HL-60 (cell line): ENCODE data around the gene SEZ6L2.

Experiments
- DNase-seq, 2 experiments: peaks; one replicate each; pipeline ENCODE4 v3.0.0-alpha.2; 2010 to 2020; ENCODE audit warnings: low read depth in 1 of 2, low spot score in 1 of 2
- H3K27ac ChIP-seq: fragments of 250-450 bp; sonication (Bioruptor Pico); replicated peaks from 2 replicates; pipeline ENCODE4 v1.5.1; 2020; ENCODE audit warnings: mild to moderate bottlenecking, moderate library complexity
- H3K27me3 ChIP-seq: fragments of 250-450 bp; sonication (Bioruptor Pico); 2 replicates; pipeline ENCODE4 v1.5.1; 2021; ENCODE audit warnings: mild to moderate bottlenecking, moderate library complexity; ENCODE audit not compliant: insufficient read depth, poor library complexity, severe bottlenecking
- H3K4me3 ChIP-seq: replicated peaks from 2 replicates; pipeline ENCODE4 v1.5.1; 2011; ENCODE audit warnings: mild to moderate bottlenecking, control low read depth, low read length; ENCODE audit not compliant: insufficient read depth
- CTCF ChIP-seq: IDR thresholded peaks from one replicate; pipeline ENCODE4 v1.5.1; 2011; ENCODE audit warnings: low read length, control low read depth, inconsistent platforms; ENCODE audit not compliant: insufficient read depth
- GABPA ChIP-seq: IDR thresholded peaks from 2 replicates; pipeline ENCODE4 v1.6.1; 2012; ENCODE audit warnings: low read depth
- POLR2AphosphoS5 ChIP-seq: IDR thresholded peaks from 2 replicates; pipeline ENCODE4 v1.6.1; 2012; ENCODE audit warnings: low read depth
- REST ChIP-seq: IDR thresholded peaks from 2 replicates; pipeline ENCODE4 v1.6.1; 2012; ENCODE audit warnings: low read depth; ENCODE audit not compliant: insufficient replicate concordance
- SPI1 ChIP-seq: IDR thresholded peaks from 2 replicates; pipeline ENCODE4 v1.6.1; 2012; ENCODE audit warnings: low read depth, mild to moderate bottlenecking, borderline replicate concordance

SEZ6L2 gene

DNA sequence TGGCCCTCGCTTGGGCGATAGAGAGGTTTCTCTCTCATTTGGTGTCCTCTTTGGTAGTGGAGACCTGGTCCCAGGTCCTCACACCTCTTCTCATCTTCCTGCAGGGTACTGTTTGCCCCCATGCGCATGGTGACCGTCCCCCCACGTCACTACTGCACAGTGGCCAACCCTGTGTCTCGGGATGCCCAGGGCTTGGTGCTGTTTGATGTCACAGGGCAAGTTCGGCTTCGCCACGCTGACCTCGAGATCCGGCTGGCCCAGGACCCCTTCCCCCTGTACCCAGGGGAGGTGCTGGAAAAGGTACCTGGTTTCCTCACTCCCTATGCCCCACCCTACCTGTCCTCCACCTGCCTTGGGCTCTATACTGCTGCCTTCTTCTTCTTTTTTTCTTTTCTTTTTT lies 68.6 kb downstream of the SEZ6L2 start:
- TF ChIP-seq CTCF (no peak), REST (no peak), SPI1 (no peak), GABPA (no peak), POLR2AphosphoS5 (no peak)
- no peak overlapping the region for H3K27ac ChIP-seq
- H3K4me3 ChIP-seq = no peak overlapping the region
- DNase-seq = no peak
- no peaks in the 10 kb centered on the region for H3K27me3 ChIP-seq

DNA sequence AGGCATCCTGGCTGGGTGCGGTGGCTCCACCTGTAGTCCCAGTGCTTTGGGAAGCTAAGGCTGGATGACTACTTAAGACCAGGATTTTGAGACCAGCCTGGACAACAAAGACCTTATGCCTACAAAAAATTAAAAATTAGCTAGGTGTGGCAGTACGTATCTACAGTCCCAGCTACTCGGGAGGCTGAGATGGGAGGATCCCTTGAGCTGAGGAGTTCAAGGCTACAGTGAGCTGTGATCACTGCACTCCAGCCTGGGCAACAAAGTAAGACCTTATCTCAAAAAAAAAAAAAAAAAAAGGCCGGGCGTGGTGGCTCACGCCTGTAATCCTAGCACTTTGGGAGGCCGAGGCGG lies 73.0 kb downstream of the SEZ6L2 start:
- Histone ChIP-seq H3K27ac (no peak overlapping the region), H3K4me3 (no peak overlapping the region), H3K27me3 (no peaks in the 10 kb centered on the region)
- TF ChIP-seq CTCF (no peak), REST (no peak), GABPA (no peak), SPI1 (no peak), POLR2AphosphoS5 (no peak)
- DNase-seq = no peak

GRCh38 chr16:29825145-29826044 lies 74.0 kb downstream of the SEZ6L2 start:
- TF ChIP-seq CTCF = no peak
- no peak; the same call in 1 of the 2 replicates for TF ChIP-seq POLR2AphosphoS5
- TF ChIP-seq REST = no peak
- no peak for TF ChIP-seq GABPA
- TF ChIP-seq SPI1 = no peak
- no peak overlapping the region for H3K27ac ChIP-seq
- no peaks in the 10 kb centered on the region for H3K27me3 ChIP-seq
- DNase-seq = no peak
- H3K4me3 ChIP-seq = no peak overlapping the region
